Trophoblast cell (in vitro differentiated cells and primary cell): ENCODE measurements around the gene UBE2S.

Experiments used
- DNase-seq, 2 donors: peaks; one replicate each; pipeline ENCODE4 v3.0.0-alpha.2; 2016
- H2AFZ ChIP-seq: 2 replicates; pipeline ENCODE4 v1.6.1; 2013; ENCODE audit warnings: low read length, moderate library complexity, mild to moderate bottlenecking; ENCODE audit not compliant: insufficient read depth, poor library complexity
- H2AK5ac ChIP-seq: 2 replicates; pipeline ENCODE4 v1.6.1; 2013; ENCODE audit warnings: mild to moderate bottlenecking, low read length
- H2BK120ac ChIP-seq: 2 replicates; pipeline ENCODE4 v1.6.1; 2013; ENCODE audit warnings: low read length, mild to moderate bottlenecking, moderate library complexity; ENCODE audit not compliant: insufficient read depth, poor library complexity
- H2BK12ac ChIP-seq: 2 replicates; pipeline ENCODE4 v1.6.1; 2013; ENCODE audit warnings: mild to moderate bottlenecking, low read length, moderate library complexity
- H2BK5ac ChIP-seq: 2 replicates; pipeline ENCODE4 v1.6.1; 2013; ENCODE audit warnings: low read length, low read depth, moderate library complexity, mild to moderate bottlenecking; ENCODE audit not compliant: poor library complexity
- H3K14ac ChIP-seq: 2 replicates; pipeline ENCODE4 v1.6.1; 2013; ENCODE audit warnings: mild to moderate bottlenecking, low read length
- H3K18ac ChIP-seq: 2 replicates; pipeline ENCODE4 v1.6.1; 2013; ENCODE audit warnings: mild to moderate bottlenecking, low read length
- H3K23ac ChIP-seq: 2 replicates; pipeline ENCODE4 v1.6.1; 2013; ENCODE audit warnings: low read length
- H3K27ac ChIP-seq: 2 replicates; pipeline ENCODE4 v1.5.1; 2013; ENCODE audit warnings: low read depth, mild to moderate bottlenecking, inconsistent platforms, low read length, moderate library complexity
- H3K27me3 ChIP-seq: 2 replicates; pipeline ENCODE4 v1.6.1; 2013; ENCODE audit warnings: inconsistent platforms, mild to moderate bottlenecking, low read length, moderate library complexity; ENCODE audit not compliant: insufficient read depth
- H3K36me3 ChIP-seq, 2 experiments: 1 replicate in 1 of 2; 2 replicates in 1 of 2; pipeline ENCODE4 v1.6.1; 2013; ENCODE audit warnings: low read length in 2 of 2, mild to moderate bottlenecking in 2 of 2, moderate library complexity in 1 of 2; ENCODE audit not compliant: insufficient read depth in 2 of 2, control insufficient read depth in 1 of 2
- H3K4ac ChIP-seq: 2 replicates; pipeline ENCODE4 v1.6.1; 2013; ENCODE audit warnings: low read depth, mild to moderate bottlenecking, low read length, moderate library complexity
- H3K4me1 ChIP-seq, 2 experiments: 1 replicate in 1 of 2; 2 replicates in 1 of 2; pipeline ENCODE4 v1.6.1; 2013; ENCODE audit warnings: low read length in 2 of 2, mild to moderate bottlenecking in 2 of 2, moderate library complexity in 1 of 2; ENCODE audit not compliant: insufficient read depth in 2 of 2, control insufficient read depth in 1 of 2
- H3K4me2 ChIP-seq: 2 replicates; pipeline ENCODE4 v1.6.1; 2013; ENCODE audit warnings: inconsistent platforms, mild to moderate bottlenecking, low read length, moderate library complexity
- H3K4me3 ChIP-seq: 2 replicates; pipeline ENCODE4 v1.5.1; 2013; ENCODE audit warnings: mild to moderate bottlenecking, low read depth, low read length, inconsistent platforms
- H3K79me1 ChIP-seq: one replicate; pipeline ENCODE4 v1.6.1; 2013; ENCODE audit warnings: low read length
- H3K79me2 ChIP-seq: 2 replicates; pipeline ENCODE4 v1.6.1; 2013; ENCODE audit warnings: low read length, mild to moderate bottlenecking; ENCODE audit not compliant: control insufficient read depth, insufficient read depth, poor library complexity
- H3K9ac ChIP-seq: 2 replicates; pipeline ENCODE4 v1.6.1; 2013; ENCODE audit warnings: mild to moderate bottlenecking, low read length
- H3K9me3 ChIP-seq: 2 replicates; pipeline ENCODE4 v1.6.1; 2013; ENCODE audit warnings: low read depth, mild to moderate bottlenecking, control low read depth, inconsistent platforms, low read length; ENCODE audit not compliant: insufficient read depth
- H4K12ac ChIP-seq: 2 replicates; pipeline ENCODE4 v1.6.1; 2013; ENCODE audit warnings: low read depth, mild to moderate bottlenecking, low read length, moderate library complexity
- H4K8ac ChIP-seq: 2 replicates; pipeline ENCODE4 v1.6.1; 2013; ENCODE audit warnings: low read depth, mild to moderate bottlenecking, low read length, moderate library complexity
- H4K91ac ChIP-seq: one replicate; pipeline ENCODE4 v1.6.1; 2013; ENCODE audit warnings: low read depth, mild to moderate bottlenecking, low read length, moderate library complexity
- WGBS: extraction: QIAGEN DNeasy Blood & Tissue Kit; methylation state at CpG from one replicate; pipeline ENCODE4 v1.1.7; 2013; ENCODE audit warnings: missing lambda C conversion rate; ENCODE audit not compliant: insufficient read length, insufficient coverage; ENCODE audit errors: extremely low coverage; 5-methylcytosine and 5-hydroxymethylcytosine counted together

The UBE2S gene

GRCh38 chr19:55385724-55386492 is 21.7 kb downstream of the UBE2S start, which contains the start of gene RPL28:
Gene RPL28 (plus strand): TSS chr19:55385932. CDS start chr19:55386358, 426 bp downstream.
- Histone ChIP-seq H3K4me3 (peak within 1 kb of the TSS; percentile 93), H3K27me3 (no peaks in the 10 kb centered on the region), H3K27ac (peak within 1 kb of the TSS; percentile 88), H4K8ac (peak within 1 kb of the TSS; percentile 92), H3K9me3 (no peaks in the 10 kb centered on the region), H2BK12ac (peak within 1 kb of the TSS; percentile 15), H3K14ac (peak within 1 kb of the TSS; percentile 94), H4K91ac (peak within 1 kb of the TSS; percentile 86), H2BK120ac (peak within 1 kb of the TSS; percentile 83), H3K9ac (peak within 1 kb of the TSS; percentile 84), H3K4me1 (peaks cover 37% of the 10 kb centered on the region in 2 experiments), H2AFZ (peak within 1 kb of the TSS; percentile 18), H3K36me3 (peaks cover 42% of the 10 kb centered on the region in 2 experiments), H3K23ac (no peak within 1 kb of the TSS), H3K79me2 (peaks cover 28% of the 10 kb centered on the region), H3K79me1 (peaks cover 16% of the 10 kb centered on the region), H4K12ac (peak within 1 kb of the TSS; percentile 72), H3K4me2 (peak within 1 kb of the TSS; percentile 83), H2BK5ac (peak within 1 kb of the TSS; percentile 80), H2AK5ac (peak within 1 kb of the TSS; percentile 77), H3K4ac (peak within 1 kb of the TSS; percentile 98), H3K18ac (peak within 1 kb of the TSS; percentile 94)
- WGBS: no CpG with 5 or more reads among the region's 68 CpGs
- DNase-seq: peak; percentile 98 to 100

DNA sequence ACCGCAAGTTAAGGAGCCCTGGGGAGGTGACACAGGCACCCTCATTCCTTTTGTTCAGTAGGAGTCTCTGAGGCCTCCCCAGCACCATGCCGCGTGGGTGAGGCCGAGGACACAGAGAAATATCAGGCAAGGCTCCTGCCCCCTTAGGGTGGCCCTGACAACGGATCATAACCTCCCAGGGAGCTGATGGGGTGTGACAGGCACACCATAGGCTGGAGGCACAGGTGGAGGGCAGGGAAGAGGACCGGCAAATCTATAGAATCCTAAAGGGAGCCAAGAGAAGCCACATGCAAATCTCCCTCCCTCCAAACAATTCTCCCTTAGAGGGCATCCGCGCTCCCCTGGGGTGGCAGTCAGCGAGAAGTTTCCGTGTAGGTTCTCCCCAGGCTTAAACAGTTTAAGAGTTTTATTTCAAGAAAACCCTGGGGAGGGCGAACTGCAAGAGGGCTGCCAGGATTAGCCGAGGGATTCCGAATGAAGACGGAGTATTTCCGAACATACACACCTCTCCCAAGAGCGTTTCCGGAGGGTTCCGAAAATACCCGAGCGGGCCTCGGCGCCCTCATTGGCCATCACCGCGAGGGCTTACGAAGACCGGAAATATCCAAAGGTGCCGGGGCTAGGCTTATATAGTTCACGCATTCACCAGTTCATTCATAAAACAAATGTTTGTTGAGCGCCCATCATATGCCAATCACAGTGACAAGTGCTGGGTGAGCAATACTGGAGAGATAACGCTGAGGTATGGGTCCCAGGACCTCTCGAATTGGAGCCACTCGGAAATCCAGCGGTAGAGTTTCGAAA is 22.5 kb downstream of the UBE2S start:
- Histone ChIP-seq H3K79me2 (peaks cover 28% of the 10 kb centered on the region), H3K14ac (peak overlapping the region; percentile 45), H2AFZ (peak overlapping the region; percentile 1), H3K18ac (no peak overlapping the region), H3K36me3 (peaks cover 37% of the 10 kb centered on the region in 2 experiments), H3K4me3 (no peak overlapping the region), H3K4ac (peak overlapping the region; percentile 68), H3K27ac (peak overlapping the region; percentile 88), H3K4me2 (peak overlapping the region; percentile 71), H3K9ac (peak overlapping the region; percentile 73), H2BK120ac (peak overlapping the region; percentile 83), H3K23ac (no peak overlapping the region), H3K4me1 (peaks cover 37% of the 10 kb centered on the region in 2 experiments), H4K91ac (peak overlapping the region; percentile 86), H2BK5ac (peak overlapping the region; percentile 43), H4K8ac (peak overlapping the region; percentile 92), H3K27me3 (no peaks in the 10 kb centered on the region), H4K12ac (peak overlapping the region; percentile 3), H3K9me3 (no peaks in the 10 kb centered on the region), H2BK12ac (peak overlapping the region; percentile 15), H2AK5ac (peak overlapping the region; percentile 61), H3K79me1 (peaks cover 16% of the 10 kb centered on the region)
- no CpG with 5 or more reads among the region's 34 CpGs for WGBS
- peak; percentile 97 to 99 for DNase-seq

GRCh38 chr19:55384131-55384919 is 23.3 kb downstream of the UBE2S start, which contains the start of gene TMEM238:
Gene TMEM238 (minus strand): TSS chr19:55384292. CDS start chr19:55384259, 33 bp downstream.
- peak within 1 kb of the TSS; percentile 68 for H3K4ac ChIP-seq
- peak within 1 kb of the TSS; percentile 59 for H3K27ac ChIP-seq
- DNase-seq: no peak
- H3K9ac ChIP-seq: peak within 1 kb of the TSS; percentile 54
- no peaks in the 10 kb centered on the region for H3K27me3 ChIP-seq
- peak within 1 kb of the TSS; percentile 67 for H2BK12ac ChIP-seq
- H2BK5ac ChIP-seq: peak within 1 kb of the TSS; percentile 34
- H2AFZ ChIP-seq: peak within 1 kb of the TSS; percentile 90
- peaks cover 16% of the 10 kb centered on the region for H3K79me1 ChIP-seq
- H3K36me3 ChIP-seq: peaks cover 29 to 31% of the 10 kb centered on the region in 2 experiments
- H3K23ac ChIP-seq: no peak within 1 kb of the TSS
- no peaks in the 10 kb centered on the region for H3K9me3 ChIP-seq
- H2AK5ac ChIP-seq: peak within 1 kb of the TSS; percentile 61
- peaks cover 34% of the 10 kb centered on the region in 2 experiments for H3K4me1 ChIP-seq
- peak within 1 kb of the TSS; percentile 86 for H4K91ac ChIP-seq
- H3K18ac ChIP-seq: peak within 1 kb of the TSS; percentile 71
- H4K12ac ChIP-seq: peak within 1 kb of the TSS; percentile 87
- H3K14ac ChIP-seq: peak within 1 kb of the TSS; percentile 88
- peaks cover 28% of the 10 kb centered on the region for H3K79me2 ChIP-seq
- H4K8ac ChIP-seq: peak within 1 kb of the TSS; percentile 92
- H2BK120ac ChIP-seq: peak within 1 kb of the TSS; percentile 83
- no CpG with 5 or more reads among the region's 72 CpGs for WGBS
- peak within 1 kb of the TSS; percentile 72 for H3K4me3 ChIP-seq
- H3K4me2 ChIP-seq: peak within 1 kb of the TSS; percentile 91
